Measurements from ENCODE around the gene TAOK2.

- TF ChIP-seq CTCF (IDR thresholded peaks at IDR 0.05; ENCODE audit: low read length) (no peak), EZH2 (IDR thresholded peaks at IDR 0.05; ENCODE audit: borderline replicate concordance, low read length) (no peak)
Observed at GRCh38 chr16:29988346-29989075, 14.8 kb downstream of the TAOK2 start.

Data from OCI-LY1 (cell line).